Measurements from ENCODE around the gene ATP2A2. TPM values are rescaled to one million over a fixed set of nuclear protein-coding genes. Genes with fewer than 3 reads are reported as not detected.

Gene ATP2A2
- total RNA-seq, 8 experiments from 2014 or later = 83.0 to 240 (median 119) TPM

DNA sequence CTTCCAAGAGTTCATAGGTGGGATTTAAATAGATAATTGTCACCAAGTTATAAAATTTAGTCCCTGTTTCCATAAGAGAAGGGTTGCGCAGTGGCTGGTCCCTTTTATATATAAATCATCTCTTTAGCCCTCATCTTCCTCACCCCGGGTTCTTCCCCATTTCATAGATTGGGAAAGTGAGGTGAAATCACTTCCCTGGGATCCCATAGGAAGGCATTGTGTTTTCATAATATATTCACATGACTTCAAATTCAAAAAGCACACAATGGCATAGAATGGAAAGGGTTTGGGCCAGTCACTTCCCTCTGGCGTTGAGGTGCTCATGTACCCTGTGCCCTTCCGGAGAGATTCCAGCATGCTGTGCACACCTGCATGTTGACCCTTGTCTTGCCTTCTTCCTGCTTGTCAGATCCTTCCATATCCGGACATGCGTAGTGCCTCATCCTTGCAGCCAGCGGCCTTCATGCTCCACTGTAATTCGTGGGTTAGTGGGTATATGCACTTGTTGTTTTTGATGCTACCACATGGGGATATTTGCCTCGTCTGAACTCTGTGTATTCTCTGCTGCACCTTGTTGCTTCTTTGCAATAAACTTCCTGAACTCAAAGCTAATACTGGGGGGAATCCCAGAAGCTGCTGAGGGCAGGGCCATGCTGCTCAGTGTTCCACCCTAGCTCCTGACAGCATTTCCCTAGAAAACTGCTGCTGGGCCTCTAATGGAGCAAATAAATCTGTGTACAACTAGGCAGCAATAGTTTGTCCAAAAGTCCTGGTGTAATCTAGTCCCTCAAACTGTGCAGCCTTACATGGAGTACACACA, 62.9 kb downstream of the ATP2A2 start:
- 81 to 100% (median 93%) methylated on average over 1 to 9 of the region's 9 CpGs; no CpG with 5 or more reads in 1 of the 10 experiments for WGBS, 10 experiments
- Histone ChIP-seq H3K4me1 (replicated peaks in 1 of 2) (no peaks in the 10 kb centered on the region), H3K4me3 (no peak overlapping the region), H3K27ac (no peak overlapping the region)
- in situ Hi-C loops (cut with MboI; ENCODE audit: low pct_unique_long_range_greater_than_20kb in 2 of 9, low sequenced_read_pairs in 9 of 9, unreplicated experiment in 9 of 9) = no loop called here
- ATAC-seq (replicated peaks in 6 of 8) = no peak

DNA sequence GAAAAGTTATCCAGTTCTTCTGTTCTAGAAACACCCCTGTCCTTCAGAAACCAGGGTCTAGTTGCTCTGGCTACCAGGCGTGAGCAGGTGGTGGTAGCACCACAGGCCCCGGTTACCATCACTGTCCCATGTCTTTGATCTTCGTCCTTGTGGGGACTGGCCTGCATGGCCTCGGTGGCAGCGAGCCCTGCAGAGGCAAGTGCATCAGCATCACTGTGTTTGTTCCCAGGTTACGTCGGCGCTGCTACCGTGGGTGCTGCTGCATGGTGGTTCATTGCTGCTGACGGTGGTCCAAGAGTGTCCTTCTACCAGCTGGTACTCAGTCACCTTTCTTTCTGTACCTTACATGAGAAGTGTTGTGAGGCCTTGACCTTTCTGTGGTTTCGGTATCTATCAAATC, 63.6 kb downstream of the ATP2A2 start:
- ATAC-seq (replicated peaks in 6 of 8) = no peak
- H3K4me1 ChIP-seq (replicated peaks in 1 of 2) = no peaks in the 10 kb centered on the region
- H3K27ac ChIP-seq = no peak overlapping the region
- H3K4me3 ChIP-seq = no peak overlapping the region
- in situ Hi-C loops (cut with MboI; ENCODE audit: low pct_unique_long_range_greater_than_20kb in 2 of 9, low sequenced_read_pairs in 9 of 9, unreplicated experiment in 9 of 9) = no loop called here
- whole genome bisulfite sequencing, 10 experiments = 88 to 100% (median 100%) methylated on average over 1 to 10 of the region's 11 CpGs; no CpG with 5 or more reads in 3 of the 10 experiments

DNA sequence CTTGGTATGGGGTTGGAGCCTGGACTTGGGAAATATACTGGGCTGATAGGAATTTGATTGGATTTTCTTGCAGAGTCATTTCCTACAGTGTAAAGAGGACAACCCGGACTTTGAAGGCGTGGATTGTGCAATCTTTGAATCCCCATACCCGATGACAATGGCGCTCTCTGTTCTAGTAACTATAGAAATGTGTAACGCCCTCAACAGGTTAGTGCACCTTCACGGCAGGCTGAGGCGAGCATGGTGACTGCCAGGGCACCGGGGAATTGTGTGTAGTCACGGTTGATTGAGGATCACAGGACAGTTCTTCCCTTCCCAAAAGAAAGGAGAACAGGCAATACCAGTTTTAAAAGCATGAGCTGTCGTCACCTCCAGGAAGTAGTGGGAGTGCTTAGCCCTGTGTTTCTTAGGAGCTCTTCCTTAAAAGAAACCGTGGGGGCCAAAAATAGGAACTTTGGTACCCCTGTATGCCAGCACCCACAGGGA, 64.2 kb downstream of the ATP2A2 start:
- in situ Hi-C loops (cut with MboI; ENCODE audit: low pct_unique_long_range_greater_than_20kb in 2 of 9, low sequenced_read_pairs in 9 of 9, unreplicated experiment in 9 of 9) = no loop called here
- ATAC-seq (replicated peaks in 6 of 8) = no peak
- no peak overlapping the region for H3K4me3 ChIP-seq
- no peak overlapping the region for H3K27ac ChIP-seq
- H3K4me1 ChIP-seq (replicated peaks in 1 of 2) = no peaks in the 10 kb centered on the region
- 63 to 100% (median 95%) methylated on average over 1 to 8 of the region's 11 CpGs; no CpG with 5 or more reads in 1 of the 10 experiments for WGBS, 10 experiments

DNA sequence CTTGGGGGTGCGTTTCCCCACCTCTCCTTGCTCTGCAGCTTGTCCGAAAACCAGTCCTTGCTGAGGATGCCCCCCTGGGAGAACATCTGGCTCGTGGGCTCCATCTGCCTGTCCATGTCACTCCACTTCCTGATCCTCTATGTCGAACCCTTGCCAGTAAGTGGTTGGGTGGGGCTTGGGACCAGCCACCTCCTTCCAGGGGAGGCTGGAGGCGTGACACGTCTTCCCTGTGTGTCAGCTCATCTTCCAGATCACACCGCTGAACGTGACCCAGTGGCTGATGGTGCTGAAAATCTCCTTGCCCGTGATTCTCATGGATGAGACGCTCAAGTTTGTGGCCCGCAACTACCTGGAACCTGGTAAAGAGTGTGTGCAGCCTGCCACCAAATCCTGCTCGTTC, 64.9 kb downstream of the ATP2A2 start:
- ATAC-seq (replicated peaks in 6 of 8) = peak in 1 of 8 experiments; percentile 28
- no peak overlapping the region for H3K27ac ChIP-seq
- 60 to 100% (median 91%) methylated on average over 2 to 7 of the region's 12 CpGs; no CpG with 5 or more reads in 4 of the 10 experiments for WGBS, 10 experiments

GRCh38 chr12:110347767-110348166, 66.7 kb downstream of the ATP2A2 start:
- Histone ChIP-seq H3K4me3 (no peak overlapping the region), H3K4me1 (replicated peaks in 1 of 2) (no peaks in the 10 kb centered on the region), H3K27ac (no peak overlapping the region)
- ATAC-seq (replicated peaks in 6 of 8) = no peak
- 90 to 100% (median 100%) methylated on average over 1 to 3 of the region's 8 CpGs; no CpG with 5 or more reads in 4 of the 10 experiments for WGBS, 10 experiments
- in situ Hi-C loops (cut with MboI; ENCODE audit: low pct_unique_long_range_greater_than_20kb in 2 of 9, low sequenced_read_pairs in 9 of 9, unreplicated experiment in 9 of 9) = no loop called here

More for the DNA sequence above, 64.9 kb downstream of the ATP2A2 start:
- in situ Hi-C loops (cut with MboI; ENCODE audit: low pct_unique_long_range_greater_than_20kb in 2 of 9, low sequenced_read_pairs in 9 of 9, unreplicated experiment in 9 of 9) = no loop called here
- Histone ChIP-seq H3K4me3 (no peak overlapping the region), H3K4me1 (replicated peaks in 1 of 2) (no peaks in the 10 kb centered on the region)

DNA sequence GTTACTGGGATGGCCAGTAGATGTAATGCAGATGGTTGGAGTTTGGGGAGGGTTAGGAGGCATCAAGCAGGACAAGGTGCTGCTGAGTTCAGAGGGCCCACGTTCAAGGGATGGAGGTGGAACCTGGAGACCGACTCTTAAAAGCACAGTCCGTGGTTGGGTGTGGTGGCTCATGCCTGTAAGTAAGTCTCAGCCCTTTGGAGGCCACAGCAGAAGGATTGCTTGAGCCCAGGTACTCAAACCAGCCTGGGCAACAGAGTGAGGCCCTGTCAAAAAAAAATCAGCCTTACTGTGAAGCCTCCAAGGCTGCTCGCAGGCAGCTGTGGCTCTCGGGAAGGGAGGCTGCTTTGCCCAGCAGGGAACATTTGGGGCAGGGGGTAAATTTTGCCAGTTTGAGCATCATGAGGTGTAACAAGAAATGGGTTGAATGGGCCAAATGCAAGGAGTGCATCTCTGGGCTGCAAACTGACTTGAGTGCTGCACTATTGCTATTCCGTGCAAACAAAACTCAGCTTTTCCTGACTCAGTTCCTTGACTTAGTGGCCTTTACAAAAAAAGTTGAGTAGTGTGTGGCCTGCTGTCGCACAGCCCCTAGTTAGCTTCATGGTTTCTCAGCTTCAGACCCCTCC, 67.5 kb downstream of the ATP2A2 start:
- no peak overlapping the region for H3K4me3 ChIP-seq
- no peaks in the 10 kb centered on the region for H3K4me1 ChIP-seq (replicated peaks in 1 of 2)
- in situ Hi-C loops (cut with MboI; ENCODE audit: low pct_unique_long_range_greater_than_20kb in 2 of 9, low sequenced_read_pairs in 9 of 9, unreplicated experiment in 9 of 9) = no loop called here
- no peak overlapping the region for H3K27ac ChIP-seq
- no peak for ATAC-seq (replicated peaks in 6 of 8)
- 72 to 100% (median 100%) methylated on average over 1 to 5 of the region's 7 CpGs; no CpG with 5 or more reads in 4 of the 10 experiments for WGBS, 10 experiments

GRCh38 chr12:110349096-110349495, 68.0 kb downstream of the ATP2A2 start:
- 75 to 100% (median 92%) methylated on average over 1 to 2 of the region's 4 CpGs; no CpG with 5 or more reads in 6 of the 10 experiments for WGBS, 10 experiments
- no peak overlapping the region for H3K4me3 ChIP-seq
- in situ Hi-C loops (cut with MboI; ENCODE audit: low pct_unique_long_range_greater_than_20kb in 2 of 9, low sequenced_read_pairs in 9 of 9, unreplicated experiment in 9 of 9) = no loop called here
- no peak for ATAC-seq (replicated peaks in 6 of 8)
- H3K27ac ChIP-seq = no peak overlapping the region
- H3K4me1 ChIP-seq (replicated peaks in 1 of 2) = no peaks in the 10 kb centered on the region

DNA sequence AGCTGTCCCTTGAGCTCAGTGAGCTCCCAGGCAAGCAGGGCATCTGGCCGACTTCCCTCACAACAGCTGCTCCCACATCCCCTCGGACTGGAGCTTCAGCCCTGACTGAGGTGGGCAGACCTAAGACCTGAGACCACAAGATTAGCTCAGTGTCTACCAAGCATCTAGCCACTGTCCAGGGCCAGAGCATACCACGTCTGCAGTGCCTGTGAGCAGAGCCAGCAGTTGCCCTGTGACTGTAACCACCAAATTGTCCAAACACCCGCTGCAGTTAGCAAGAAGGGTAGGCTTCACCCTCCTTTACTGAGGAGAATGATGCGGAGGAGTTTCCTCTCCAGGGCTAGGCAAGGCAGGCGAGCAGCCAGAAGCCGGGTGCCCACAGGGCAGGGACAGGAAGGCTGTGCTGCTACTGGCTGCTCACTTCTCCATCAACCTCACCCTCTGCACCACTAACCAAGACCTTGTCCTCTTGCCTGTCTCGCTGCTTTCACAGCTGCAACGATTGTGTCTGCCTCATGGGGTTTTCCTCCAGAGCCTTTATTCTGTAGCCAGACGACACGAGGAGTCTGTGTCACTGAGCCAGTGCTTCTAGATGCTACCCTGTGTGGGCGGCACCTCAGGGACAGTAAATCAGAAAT, 68.6 kb downstream of the ATP2A2 start:
- peak in 1 of 8 experiments; percentile 16 for ATAC-seq (replicated peaks in 6 of 8)

GRCh38 chr12:110351119-110351518, 70.1 kb downstream of the ATP2A2 start:
- no peaks in the 10 kb centered on the region for H3K4me1 ChIP-seq (replicated peaks in 1 of 2)
- no peak overlapping the region for H3K27ac ChIP-seq
- in situ Hi-C loops (cut with MboI; ENCODE audit: low pct_unique_long_range_greater_than_20kb in 2 of 9, low sequenced_read_pairs in 9 of 9, unreplicated experiment in 9 of 9) = no loop called here
- no peak for ATAC-seq (replicated peaks in 6 of 8)
- WGBS, 10 experiments = 86 to 100% (median 97%) methylated on average over 1 to 5 of the region's 8 CpGs; no CpG with 5 or more reads in 5 of the 10 experiments
- H3K4me3 ChIP-seq = no peak overlapping the region

More for the DNA sequence above, 68.6 kb downstream of the ATP2A2 start:
- Histone ChIP-seq H3K4me3 (no peak overlapping the region), H3K4me1 (replicated peaks in 1 of 2) (no peaks in the 10 kb centered on the region), H3K27ac (no peak overlapping the region)
- WGBS, 10 experiments = 71 to 100% (median 87%) methylated on average over 1 to 7 of the region's 12 CpGs; no CpG with 5 or more reads in 2 of the 10 experiments
- in situ Hi-C loops (cut with MboI; ENCODE audit: low pct_unique_long_range_greater_than_20kb in 2 of 9, low sequenced_read_pairs in 9 of 9, unreplicated experiment in 9 of 9) = no loop called here

DNA sequence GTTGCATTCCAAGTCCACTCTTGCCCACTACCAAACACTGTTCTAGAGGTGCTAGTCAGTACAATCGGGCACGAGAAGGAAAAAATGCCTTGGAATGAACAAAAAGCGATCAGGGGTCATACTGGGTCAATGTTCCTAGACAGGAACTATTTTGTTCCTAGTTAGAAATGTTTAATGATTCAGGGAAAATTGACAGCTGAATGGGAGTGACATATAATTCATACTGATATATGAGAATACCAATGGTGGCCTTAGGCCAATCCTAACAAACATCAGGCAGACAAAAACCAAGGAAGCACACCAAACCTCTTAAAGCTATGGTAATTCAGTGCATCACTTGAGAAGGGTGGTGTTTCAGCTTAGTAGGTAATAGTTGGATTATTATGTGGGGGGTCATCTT, 71.4 kb downstream of the ATP2A2 start:
- Histone ChIP-seq H3K4me3 (no peak overlapping the region), H3K27ac (no peak overlapping the region), H3K4me1 (replicated peaks in 1 of 2) (no peaks in the 10 kb centered on the region)
- in situ Hi-C loops (cut with MboI; ENCODE audit: low pct_unique_long_range_greater_than_20kb in 2 of 9, low sequenced_read_pairs in 9 of 9, unreplicated experiment in 9 of 9) = no loop called here
- 80 to 100% (median 90%) methylated on average over 1 to 3 of the region's 3 CpGs; no CpG with 5 or more reads in 4 of the 10 experiments for WGBS, 10 experiments
- no peak for ATAC-seq (replicated peaks in 6 of 8)

GRCh38 chr12:110353211-110353965, 72.3 kb downstream of the ATP2A2 start:
- in situ Hi-C loops (cut with MboI; ENCODE audit: low pct_unique_long_range_greater_than_20kb in 2 of 9, low sequenced_read_pairs in 9 of 9, unreplicated experiment in 9 of 9) = no loop called here
- ATAC-seq (replicated peaks in 6 of 8) = no peak
- no peaks in the 10 kb centered on the region for H3K4me1 ChIP-seq (replicated peaks in 1 of 2)
- WGBS, 10 experiments = 51 to 100% (median 91%) methylated on average over 2 to 8 of the region's 13 CpGs; no CpG with 5 or more reads in 2 of the 10 experiments
- no peak overlapping the region for H3K4me3 ChIP-seq
- H3K27ac ChIP-seq = no peak overlapping the region

- H3K4me1 ChIP-seq (replicated peaks in 1 of 2) = no peaks in the 10 kb centered on the region
- WGBS, 10 experiments = 33 to 100% (median 81%) methylated on average over 1 to 4 of the region's 7 CpGs
- no peak overlapping the region for H3K4me3 ChIP-seq
- in situ Hi-C loops (cut with MboI; ENCODE audit: low pct_unique_long_range_greater_than_20kb in 2 of 9, low sequenced_read_pairs in 9 of 9, unreplicated experiment in 9 of 9) = no loop called here
- peak in 2 of 8 experiments; percentile 7 to 26 for ATAC-seq (replicated peaks in 6 of 8)
- H3K27ac ChIP-seq = no peak overlapping the region
These were observed 73.2 kb downstream of the ATP2A2 start for GRCh38 chr12:110354172-110354780.

Data from motor neuron (in vitro differentiated cells).